ENCODE data around the gene PIP5K1B. TPM values are rescaled to one million over a fixed set of nuclear protein-coding genes. Genes with fewer than 3 reads are reported as not detected.

The PIP5K1B gene
- total RNA-seq, 1 experiment from 2014 or later: 5.2 TPM

- Mint-ChIP-seq H3K4me1 (peaks cover 5% of the 10 kb centered on the region; the same call in 1 of the 2 replicates), H3K36me3 (no peaks in the 10 kb centered on the region), H3K27ac (no peak overlapping the region), H3K27me3 (ENCODE audit: low read depth) (no peaks in the 10 kb centered on the region), H3K9me3 (no peaks in the 10 kb centered on the region), H3K4me3 (no peak overlapping the region)
- no peak for TF ChIP-seq JAZF1 (CRISPR knock-in tag; IDR thresholded peaks at IDR 0.05)
- TF ChIP-seq ATF1 (CRISPR knock-in tag; IDR thresholded peaks at IDR 0.05): no peak
- no peak for TF ChIP-seq HMGA2 (CRISPR knock-in tag; IDR thresholded peaks at IDR 0.05)
- TF ChIP-seq ZNF263 (CRISPR knock-in tag; IDR thresholded peaks at IDR 0.05; ENCODE audit: low read depth): no peak
- no peak for TF ChIP-seq MYBL2 (CRISPR knock-in tag; IDR thresholded peaks at IDR 0.05)
- no peak for TF ChIP-seq CREM (CRISPR knock-in tag; IDR thresholded peaks at IDR 0.05)
- TF ChIP-seq, protein P1, sequence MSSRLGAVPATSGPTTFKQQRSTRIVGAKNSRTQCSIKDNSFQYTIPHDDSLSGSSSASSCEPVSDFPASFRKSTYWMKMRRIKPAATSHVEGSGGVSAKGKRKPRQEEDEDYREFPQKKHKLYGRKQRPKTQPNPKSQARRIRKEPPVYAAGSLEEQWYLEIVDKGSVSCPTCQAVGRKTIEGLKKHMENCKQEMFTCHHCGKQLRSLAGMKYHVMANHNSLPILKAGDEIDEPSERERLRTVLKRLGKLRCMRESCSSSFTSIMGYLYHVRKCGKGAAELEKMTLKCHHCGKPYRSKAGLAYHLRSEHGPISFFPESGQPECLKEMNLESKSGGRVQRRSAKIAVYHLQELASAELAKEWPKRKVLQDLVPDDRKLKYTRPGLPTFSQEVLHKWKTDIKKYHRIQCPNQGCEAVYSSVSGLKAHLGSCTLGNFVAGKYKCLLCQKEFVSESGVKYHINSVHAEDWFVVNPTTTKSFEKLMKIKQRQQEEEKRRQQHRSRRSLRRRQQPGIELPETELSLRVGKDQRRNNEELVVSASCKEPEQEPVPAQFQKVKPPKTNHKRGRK (CRISPR knock-in tag; IDR thresholded peaks at IDR 0.05; ENCODE audit: borderline replicate concordance): no peak
- no peak for TF ChIP-seq IRF2 (CRISPR knock-in tag; IDR thresholded peaks at IDR 0.05; ENCODE audit: borderline replicate concordance, low read depth)
- TF ChIP-seq, protein P2, sequence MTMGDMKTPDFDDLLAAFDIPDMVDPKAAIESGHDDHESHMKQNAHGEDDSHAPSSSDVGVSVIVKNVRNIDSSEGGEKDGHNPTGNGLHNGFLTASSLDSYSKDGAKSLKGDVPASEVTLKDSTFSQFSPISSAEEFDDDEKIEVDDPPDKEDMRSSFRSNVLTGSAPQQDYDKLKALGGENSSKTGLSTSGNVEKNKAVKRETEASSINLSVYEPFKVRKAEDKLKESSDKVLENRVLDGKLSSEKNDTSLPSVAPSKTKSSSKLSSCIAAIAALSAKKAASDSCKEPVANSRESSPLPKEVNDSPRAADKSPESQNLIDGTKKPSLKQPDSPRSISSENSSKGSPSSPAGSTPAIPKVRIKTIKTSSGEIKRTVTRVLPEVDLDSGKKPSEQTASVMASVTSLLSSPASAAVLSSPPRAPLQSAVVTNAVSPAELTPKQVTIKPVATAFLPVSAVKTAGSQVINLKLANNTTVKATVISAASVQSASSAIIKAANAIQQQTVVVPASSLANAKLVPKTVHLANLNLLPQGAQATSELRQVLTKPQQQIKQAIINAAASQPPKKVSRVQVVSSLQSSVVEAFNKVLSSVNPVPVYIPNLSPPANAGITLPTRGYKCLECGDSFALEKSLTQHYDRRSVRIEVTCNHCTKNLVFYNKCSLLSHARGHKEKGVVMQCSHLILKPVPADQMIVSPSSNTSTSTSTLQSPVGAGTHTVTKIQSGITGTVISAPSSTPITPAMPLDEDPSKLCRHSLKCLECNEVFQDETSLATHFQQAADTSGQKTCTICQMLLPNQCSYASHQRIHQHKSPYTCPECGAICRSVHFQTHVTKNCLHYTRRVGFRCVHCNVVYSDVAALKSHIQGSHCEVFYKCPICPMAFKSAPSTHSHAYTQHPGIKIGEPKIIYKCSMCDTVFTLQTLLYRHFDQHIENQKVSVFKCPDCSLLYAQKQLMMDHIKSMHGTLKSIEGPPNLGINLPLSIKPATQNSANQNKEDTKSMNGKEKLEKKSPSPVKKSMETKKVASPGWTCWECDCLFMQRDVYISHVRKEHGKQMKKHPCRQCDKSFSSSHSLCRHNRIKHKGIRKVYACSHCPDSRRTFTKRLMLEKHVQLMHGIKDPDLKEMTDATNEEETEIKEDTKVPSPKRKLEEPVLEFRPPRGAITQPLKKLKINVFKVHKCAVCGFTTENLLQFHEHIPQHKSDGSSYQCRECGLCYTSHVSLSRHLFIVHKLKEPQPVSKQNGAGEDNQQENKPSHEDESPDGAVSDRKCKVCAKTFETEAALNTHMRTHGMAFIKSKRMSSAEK (CRISPR knock-in tag; IDR thresholded peaks at IDR 0.05; ENCODE audit: borderline replicate concordance): no peak
- TF ChIP-seq FOXP1 (CRISPR knock-in tag; IDR thresholded peaks at IDR 0.05; ENCODE audit: borderline replicate concordance): no peak
- TF ChIP-seq OVOL2 (CRISPR knock-in tag; IDR thresholded peaks at IDR 0.05; ENCODE audit: borderline replicate concordance): no peak
- CTCF ChIA-PET: no interaction called here
- ATAC-seq: no peak
- POLR2A ChIA-PET: no interaction called here
- DNase-seq (ENCODE audit: low spot score): no peak
Observed at GRCh38 chr9:68838245-68838644, 133.2 kb downstream of the PIP5K1B start.

DNA sequence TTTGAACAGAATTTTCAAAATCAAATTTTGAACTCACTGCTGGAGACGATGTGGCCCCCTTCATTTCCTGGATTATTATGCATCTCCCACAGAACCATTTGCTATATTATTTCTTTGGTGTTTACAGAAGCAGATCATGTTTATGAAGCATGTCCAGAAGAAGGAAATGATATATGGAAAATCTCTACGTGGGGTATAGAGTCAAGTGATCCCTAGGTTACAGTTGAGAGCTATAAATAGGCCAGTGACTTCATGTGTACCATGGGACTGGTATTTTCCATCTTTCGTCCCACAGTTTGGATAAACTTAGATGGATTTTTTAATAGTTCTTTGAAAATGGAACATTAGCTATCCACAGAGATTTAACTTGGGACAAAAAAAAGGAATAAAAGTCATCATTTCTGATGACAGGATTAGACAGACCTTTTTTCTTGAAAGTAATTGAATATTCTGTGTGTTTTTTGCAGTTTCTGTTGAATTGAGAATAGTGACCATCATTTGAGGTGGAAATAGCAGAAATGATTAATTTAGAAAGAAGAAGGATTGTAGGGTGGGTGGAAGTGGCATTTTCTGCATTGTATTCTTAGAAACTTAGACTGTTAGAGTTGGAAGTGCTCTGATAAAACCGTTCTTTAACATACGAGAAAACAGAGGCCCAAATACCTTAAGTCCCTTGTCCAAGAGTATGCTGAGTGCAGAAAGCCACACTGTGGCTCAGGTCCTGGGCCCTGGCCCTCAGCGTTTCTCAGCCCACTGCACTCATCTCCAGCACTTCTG is 136.4 kb downstream of the PIP5K1B start:
- no peaks in the 10 kb centered on the region for H3K36me3 Mint-ChIP-seq
- CTCF ChIA-PET: no interaction called here
- POLR2A ChIA-PET: no interaction called here
- no peaks in the 10 kb centered on the region; the same call in 1 of the 2 replicates for H3K9me3 Mint-ChIP-seq
- no peak for ATAC-seq
- no peak overlapping the region for H3K4me3 Mint-ChIP-seq
- no peaks in the 10 kb centered on the region for H3K27me3 Mint-ChIP-seq (ENCODE audit: low read depth)
- no peak for DNase-seq (ENCODE audit: low spot score)
- no peak overlapping the region for H3K27ac Mint-ChIP-seq
- H3K4me1 Mint-ChIP-seq: peaks cover 19% of the 10 kb centered on the region
- TF ChIP-seq ZBTB43 (CRISPR knock-in tag; IDR thresholded peaks at IDR 0.05): no peak
- no peak for TF ChIP-seq NFYB (CRISPR knock-in tag; conservative IDR thresholded peaks at IDR 0.05; ENCODE audit: low read depth)
- TF ChIP-seq GRHL2 (CRISPR knock-in tag; IDR thresholded peaks at IDR 0.05; ENCODE audit: insufficient replicate concordance, severe bottlenecking): no peak
- TF ChIP-seq SOX15 (CRISPR knock-in tag; IDR thresholded peaks at IDR 0.05): no peak
- no peak for TF ChIP-seq ATF1 (CRISPR knock-in tag; IDR thresholded peaks at IDR 0.05)
- TF ChIP-seq, protein P3, sequence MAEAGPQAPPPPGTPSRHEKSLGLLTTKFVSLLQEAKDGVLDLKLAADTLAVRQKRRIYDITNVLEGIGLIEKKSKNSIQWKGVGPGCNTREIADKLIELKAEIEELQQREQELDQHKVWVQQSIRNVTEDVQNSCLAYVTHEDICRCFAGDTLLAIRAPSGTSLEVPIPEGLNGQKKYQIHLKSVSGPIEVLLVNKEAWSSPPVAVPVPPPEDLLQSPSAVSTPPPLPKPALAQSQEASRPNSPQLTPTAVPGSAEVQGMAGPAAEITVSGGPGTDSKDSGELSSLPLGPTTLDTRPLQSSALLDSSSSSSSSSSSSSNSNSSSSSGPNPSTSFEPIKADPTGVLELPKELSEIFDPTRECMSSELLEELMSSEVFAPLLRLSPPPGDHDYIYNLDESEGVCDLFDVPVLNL (CRISPR knock-in tag; IDR thresholded peaks at IDR 0.05; ENCODE audit: borderline replicate concordance, low read depth): no peak
- no peak for TF ChIP-seq ETV6 (CRISPR knock-in tag; IDR thresholded peaks at IDR 0.05)
- TF ChIP-seq ZBTB21 (CRISPR knock-in tag; IDR thresholded peaks at IDR 0.05; ENCODE audit: borderline replicate concordance): no peak
- TF ChIP-seq JAZF1 (CRISPR knock-in tag; IDR thresholded peaks at IDR 0.05): no peak
- no peak for TF ChIP-seq JUN (CRISPR knock-in tag; IDR thresholded peaks at IDR 0.05)
- no peak for TF ChIP-seq TCF7 (CRISPR knock-in tag; IDR thresholded peaks at IDR 0.05; ENCODE audit: low read depth)
- no peak for TF ChIP-seq ATF6 (CRISPR knock-in tag; IDR thresholded peaks at IDR 0.05)
- TF ChIP-seq ZNF121 (CRISPR knock-in tag; IDR thresholded peaks at IDR 0.05): no peak
- no peak for TF ChIP-seq CREM (CRISPR knock-in tag; IDR thresholded peaks at IDR 0.05)
- TF ChIP-seq NFATC4 (CRISPR knock-in tag; IDR thresholded peaks at IDR 0.05): no peak
- TF ChIP-seq USF2 (CRISPR knock-in tag; IDR thresholded peaks at IDR 0.05): no peak

Data from WTC11 (cell line).